HFFc6 (cell line): ENCODE measurements around the gene SLC22A1. TPM values are rescaled to one million over a fixed set of nuclear protein-coding genes. Genes with fewer than 3 reads are reported as not detected.

Source experiments
- DNase-seq: peaks from one replicate; pipeline ENCODE4 v3.0.0-alpha.2; 2018
- H3K27ac Mint-ChIP-seq: 2 replicates; pipeline ENCODE4 v1.8.0; 2020; ENCODE audit warnings: mild to moderate bottlenecking, mixed read lengths
- H3K27me3 Mint-ChIP-seq: 2 replicates; pipeline ENCODE4 v1.8.0; 2021; ENCODE audit warnings: mild to moderate bottlenecking, moderate library complexity, mixed read lengths; ENCODE audit not compliant: insufficient read depth
- H3K36me3 Mint-ChIP-seq: 2 replicates; pipeline ENCODE4 v1.8.0; 2021; ENCODE audit warnings: low read depth, mixed read lengths
- H3K4me1 Mint-ChIP-seq: 2 replicates; pipeline ENCODE4 v1.8.0; 2020; ENCODE audit warnings: low read depth, mixed read lengths
- H3K4me3 Mint-ChIP-seq: 2 replicates; pipeline ENCODE4 v1.8.0; 2020; ENCODE audit warnings: mild to moderate bottlenecking, moderate library complexity, mixed read lengths
- H3K9me3 Mint-ChIP-seq: 2 replicates; pipeline ENCODE4 v1.8.0; 2020; ENCODE audit warnings: mild to moderate bottlenecking, mixed read lengths
- total RNA-seq, 6 experiments: library from RNA; stranded (reverse); fragmentation: NEBNext Ultra II Directional; extraction: Animal tissue kit (Norgen Biotek cat#: 25700); gene quantifications; 2 replicates in 1 of 6; 3 replicates in 5 of 6; pipeline ENCODE4 v1.2.3, GENCODE V29; 2021
- TF ChIP-seq, protein P1 (sequence below): fragments of 200-600 bp; sonication (generic); IDR thresholded peaks from 2 replicates; pipeline ENCODE4 v1.5.0; 2021; ENCODE audit warnings: antibody characterized with exemption, mild to moderate bottlenecking

Gene SLC22A1
- total RNA-seq, 6 experiments from 2014 or later = 0.12 to 0.33 (median 0.21) TPM; not detected in 2

DNA sequence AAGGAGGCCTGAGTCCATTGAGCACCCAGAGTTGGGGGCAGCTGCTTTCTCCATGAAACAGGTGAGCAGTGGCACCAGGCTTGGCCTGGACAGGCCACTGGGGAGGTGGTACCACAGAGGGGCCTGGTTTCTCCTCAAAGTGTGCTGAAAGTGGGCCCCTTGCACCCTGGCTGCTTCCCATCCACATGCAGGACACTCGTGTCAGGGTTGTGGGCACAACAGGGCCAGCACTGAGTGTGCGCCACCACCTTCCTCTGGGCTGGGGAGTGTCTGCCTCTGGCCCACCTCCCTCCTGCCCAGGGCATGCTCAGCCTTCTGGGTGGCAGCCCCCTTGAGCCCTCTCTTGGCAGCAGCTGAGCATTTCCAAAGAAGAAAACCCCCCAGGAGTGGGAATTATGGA, 5.2 kb upstream of the SLC22A1 start:
- no peak overlapping the region for H3K27ac Mint-ChIP-seq

DNA sequence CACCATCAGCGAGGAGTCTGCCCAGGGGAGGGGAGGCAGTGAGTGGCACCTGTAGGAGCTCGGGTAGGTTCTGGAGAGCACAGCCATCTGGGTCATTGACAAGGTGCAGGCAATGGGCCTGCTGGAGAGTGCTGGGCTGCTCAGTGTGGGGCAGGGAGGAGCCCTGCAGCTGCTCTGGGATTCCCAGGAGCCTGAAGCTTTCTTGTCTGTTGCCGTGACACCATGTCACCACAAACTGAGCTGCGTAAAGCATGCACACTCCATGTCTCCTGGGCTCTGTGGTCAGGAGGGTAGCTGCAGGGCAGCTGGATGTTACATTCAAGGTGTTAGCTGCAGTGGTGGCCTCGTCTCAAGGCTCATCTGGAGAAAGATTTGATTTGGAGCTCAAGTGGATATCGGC, 4.5 kb upstream of the SLC22A1 start:
- no peak overlapping the region for H3K27ac Mint-ChIP-seq
- DNase-seq = no peak
- H3K4me1 Mint-ChIP-seq = no peaks in the 10 kb centered on the region
- TF ChIP-seq, protein P1, sequence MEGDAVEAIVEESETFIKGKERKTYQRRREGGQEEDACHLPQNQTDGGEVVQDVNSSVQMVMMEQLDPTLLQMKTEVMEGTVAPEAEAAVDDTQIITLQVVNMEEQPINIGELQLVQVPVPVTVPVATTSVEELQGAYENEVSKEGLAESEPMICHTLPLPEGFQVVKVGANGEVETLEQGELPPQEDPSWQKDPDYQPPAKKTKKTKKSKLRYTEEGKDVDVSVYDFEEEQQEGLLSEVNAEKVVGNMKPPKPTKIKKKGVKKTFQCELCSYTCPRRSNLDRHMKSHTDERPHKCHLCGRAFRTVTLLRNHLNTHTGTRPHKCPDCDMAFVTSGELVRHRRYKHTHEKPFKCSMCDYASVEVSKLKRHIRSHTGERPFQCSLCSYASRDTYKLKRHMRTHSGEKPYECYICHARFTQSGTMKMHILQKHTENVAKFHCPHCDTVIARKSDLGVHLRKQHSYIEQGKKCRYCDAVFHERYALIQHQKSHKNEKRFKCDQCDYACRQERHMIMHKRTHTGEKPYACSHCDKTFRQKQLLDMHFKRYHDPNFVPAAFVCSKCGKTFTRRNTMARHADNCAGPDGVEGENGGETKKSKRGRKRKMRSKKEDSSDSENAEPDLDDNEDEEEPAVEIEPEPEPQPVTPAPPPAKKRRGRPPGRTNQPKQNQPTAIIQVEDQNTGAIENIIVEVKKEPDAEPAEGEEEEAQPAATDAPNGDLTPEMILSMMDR = no peak
- no peak overlapping the region for H3K4me3 Mint-ChIP-seq
- no peaks in the 10 kb centered on the region; the same call in none of the 2 replicates for H3K27me3 Mint-ChIP-seq
- peaks cover 23% of the 10 kb centered on the region for H3K36me3 Mint-ChIP-seq
- no peaks in the 10 kb centered on the region for H3K9me3 Mint-ChIP-seq

More for the DNA sequence above, 5.2 kb upstream of the SLC22A1 start:
- TF ChIP-seq, protein P1 = no peak
- peaks cover 27% of the 10 kb centered on the region for H3K36me3 Mint-ChIP-seq
- no peak overlapping the region for H3K4me3 Mint-ChIP-seq
- no peaks in the 10 kb centered on the region for H3K9me3 Mint-ChIP-seq
- H3K4me1 Mint-ChIP-seq = no peaks in the 10 kb centered on the region
- no peak for DNase-seq
- H3K27me3 Mint-ChIP-seq = no peaks in the 10 kb centered on the region; the same call in 1 of the 2 replicates

DNA sequence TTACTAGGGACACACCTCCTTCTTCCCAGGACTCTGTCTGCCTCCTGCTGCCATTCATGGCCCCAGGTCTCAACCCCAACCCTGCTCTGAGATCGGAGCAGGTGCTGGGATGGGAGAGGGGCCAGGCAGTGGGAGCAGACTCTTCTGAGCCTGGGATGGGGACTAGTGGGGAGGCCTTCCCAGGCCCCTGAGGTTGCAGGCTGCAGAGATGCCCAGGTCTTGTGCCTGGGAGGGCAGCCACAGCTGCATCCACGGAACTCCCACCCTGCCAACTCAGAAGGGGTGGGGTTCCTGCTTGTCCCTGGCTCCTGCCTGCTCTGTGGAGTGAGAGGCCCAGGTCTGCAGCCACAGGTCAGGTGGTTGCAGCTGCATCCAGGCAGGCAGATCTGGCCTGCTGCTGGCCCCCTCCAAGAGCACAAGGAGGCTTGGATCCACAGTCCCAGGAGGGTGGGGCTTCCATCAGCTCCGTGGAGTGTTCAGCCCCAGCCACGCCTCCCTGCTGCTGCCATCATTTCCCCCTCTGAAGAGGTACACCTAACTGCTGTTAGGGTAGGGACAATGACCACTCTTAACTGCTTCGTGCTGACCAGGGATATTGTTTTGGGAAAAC, 2.9 kb upstream of the SLC22A1 start:
- DNase-seq = no peak
- Mint-ChIP-seq H3K27me3 (peaks cover 4% of the 10 kb centered on the region), H3K27ac (no peak overlapping the region), H3K4me1 (no peaks in the 10 kb centered on the region), H3K36me3 (peaks cover 17% of the 10 kb centered on the region), H3K4me3 (no peak overlapping the region), H3K9me3 (no peaks in the 10 kb centered on the region)
- TF ChIP-seq, protein P1 = no peak

DNA sequence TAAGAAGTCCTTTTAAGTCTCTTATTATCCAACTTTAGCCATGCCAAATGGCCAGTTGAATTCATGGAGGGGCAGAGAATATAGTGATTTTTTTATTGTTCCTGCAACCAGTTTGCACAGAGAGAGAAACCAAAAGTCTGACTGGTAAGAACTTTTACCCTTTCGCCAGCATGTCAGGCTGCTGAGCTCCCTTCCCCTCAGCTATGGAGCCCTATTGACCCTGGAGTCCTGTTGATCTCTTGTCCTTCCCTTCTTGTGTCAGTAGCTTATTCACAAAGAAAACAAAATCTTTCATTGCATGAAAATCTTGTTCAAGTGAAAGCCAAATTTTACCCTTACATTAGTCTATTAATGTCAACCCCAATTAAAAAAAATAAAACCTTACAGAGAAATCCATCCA, 1.5 kb upstream of the SLC22A1 start:
- peaks cover 7% of the 10 kb centered on the region for H3K27me3 Mint-ChIP-seq
- no peaks in the 10 kb centered on the region for H3K4me1 Mint-ChIP-seq
- no peaks in the 10 kb centered on the region for H3K9me3 Mint-ChIP-seq
- no peak overlapping the region for H3K4me3 Mint-ChIP-seq
- no peak overlapping the region for H3K27ac Mint-ChIP-seq
- DNase-seq = no peak
- peaks cover 18% of the 10 kb centered on the region for H3K36me3 Mint-ChIP-seq
- TF ChIP-seq, protein P1 = no peak

DNA sequence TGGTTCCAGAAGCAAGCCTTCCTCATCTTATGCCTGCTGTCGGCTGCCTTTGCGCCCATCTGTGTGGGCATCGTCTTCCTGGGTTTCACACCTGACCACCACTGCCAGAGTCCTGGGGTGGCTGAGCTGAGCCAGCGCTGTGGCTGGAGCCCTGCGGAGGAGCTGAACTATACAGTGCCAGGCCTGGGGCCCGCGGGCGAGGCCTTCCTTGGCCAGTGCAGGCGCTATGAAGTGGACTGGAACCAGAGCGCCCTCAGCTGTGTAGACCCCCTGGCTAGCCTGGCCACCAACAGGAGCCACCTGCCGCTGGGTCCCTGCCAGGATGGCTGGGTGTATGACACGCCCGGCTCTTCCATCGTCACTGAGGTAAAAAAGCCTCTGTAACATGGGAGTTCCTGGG, 366 bp downstream of the SLC22A1 start:
- no peaks in the 10 kb centered on the region for H3K9me3 Mint-ChIP-seq
- H3K4me1 Mint-ChIP-seq = no peaks in the 10 kb centered on the region
- H3K27me3 Mint-ChIP-seq = peaks cover 7% of the 10 kb centered on the region
- no peak for DNase-seq
- H3K36me3 Mint-ChIP-seq = peaks cover 18% of the 10 kb centered on the region; the same call in 1 of the 2 replicates
- TF ChIP-seq, protein P1 = no peak
- no peak overlapping the region for H3K4me3 Mint-ChIP-seq
- no peak overlapping the region for H3K27ac Mint-ChIP-seq
